ENCODE data around the gene CBLN4. TPM values are rescaled to one million over a fixed set of nuclear protein-coding genes. Genes with fewer than 3 reads are reported as not detected.

Gene CBLN4
- total RNA-seq, 1 donor from 2014 or later: not detected

- DNase-seq (ENCODE audit: low read depth): no peak
These were observed 57.6 kb downstream of the CBLN4 start for GRCh38 chr20:55947701-55948100.

Other genes starting within 250 kb of the CBLN4 start
- 0.19 TPM in 1 of 2 replicates, not detected in the other for gene MC3R, start 243.2 kb upstream of the CBLN4 start, total RNA-seq

All from myocyte (in vitro differentiated cells).